CD14-positive monocyte (primary cell): ENCODE data around the gene SNX5. TPM values are rescaled to one million over a fixed set of nuclear protein-coding genes. Genes with fewer than 3 reads are reported as not detected.
A peak's percentile ranks its signal among the peaks of the same experiment; 100 is the strongest.

Experiments used
- DNase-seq, 3 donors: peaks; one replicate each; pipeline ENCODE4 v3.0.0-alpha.2; 2011 to 2022
- H2AFZ ChIP-seq: 2 replicates; pipeline ENCODE4 v1.6.0; 2012; ENCODE audit warnings: mild to moderate bottlenecking, low read depth, low read length, inconsistent platforms; ENCODE audit not compliant: insufficient read depth, poor library complexity, severe bottlenecking
- H3K27ac ChIP-seq, 2 donors: 1 replicate in 1 of 2; 2 replicates in 1 of 2; pipeline ENCODE4 v1.5.1; 2012 to 2013; ENCODE audit warnings: low read length in 2 of 2, control low read depth in 1 of 2, inconsistent platforms in 1 of 2, low read depth in 1 of 2, mild to moderate bottlenecking in 1 of 2
- H3K27me3 ChIP-seq, 2 donors: one replicate each; pipeline versions ENCODE4 v1.6.0 to v1.6.1; 2011 to 2013; ENCODE audit warnings: low read length in 2 of 2; ENCODE audit not compliant: control insufficient read depth in 2 of 2, insufficient read depth in 2 of 2
- H3K36me3 ChIP-seq, 2 donors: replicated peaks in 1 of 2; 1 replicate in 1 of 2; 2 replicates in 1 of 2; pipeline versions ENCODE4 v1.5.1 to v1.6.1; 2012 to 2013; ENCODE audit warnings: low read length in 2 of 2, control low read depth in 1 of 2, inconsistent platforms in 1 of 2, mild to moderate bottlenecking in 1 of 2; ENCODE audit not compliant: insufficient read depth in 2 of 2, control insufficient read depth in 1 of 2
- H3K4me1 ChIP-seq, 2 donors: 1 replicate in 1 of 2; 2 replicates in 1 of 2; pipeline versions ENCODE4 v1.5.1 to v1.6.1; 2012 to 2013; ENCODE audit warnings: low read length in 2 of 2, control low read depth in 1 of 2, inconsistent platforms in 1 of 2, mild to moderate bottlenecking in 1 of 2, moderate library complexity in 1 of 2; ENCODE audit not compliant: insufficient read depth in 2 of 2, control insufficient read depth in 1 of 2
- H3K4me2 ChIP-seq: replicated peaks from 2 replicates; pipeline ENCODE3; 2012; ENCODE audit warnings: low read length, moderate library complexity, mild to moderate bottlenecking; ENCODE audit not compliant: poor library complexity, severe bottlenecking; ENCODE audit errors: extremely low read depth
- H3K4me3 ChIP-seq, 3 experiments: fragments of 200-600 bp in 1 of 3; sonication (generic) in 1 of 3; replicated peaks in 1 of 3; 1 replicate in 2 of 3; 2 replicates in 1 of 3; pipeline ENCODE4 v1.5.1; 2011 to 2013; ENCODE audit warnings: low read length in 3 of 3, mild to moderate bottlenecking in 3 of 3, control low read depth in 2 of 3, low read depth in 2 of 3, inconsistent platforms in 1 of 3, moderate library complexity in 1 of 3
- H3K79me2 ChIP-seq: 2 replicates; pipeline ENCODE4 v1.6.0; 2012; ENCODE audit warnings: mild to moderate bottlenecking, control low read depth, inconsistent platforms, low read length, moderate library complexity; ENCODE audit not compliant: insufficient read depth
- H3K9ac ChIP-seq: 2 replicates; pipeline ENCODE4 v1.6.0; 2017; ENCODE audit warnings: low read length, mild to moderate bottlenecking; ENCODE audit not compliant: insufficient read depth, poor library complexity, severe bottlenecking
- H3K9me3 ChIP-seq, 2 donors: replicated peaks in 1 of 2; 1 replicate in 1 of 2; 2 replicates in 1 of 2; pipeline versions ENCODE4 v1.5.1 to v1.6.1; 2012 to 2013; ENCODE audit warnings: low read length in 2 of 2, control low read depth in 1 of 2; ENCODE audit not compliant: control insufficient read depth in 1 of 2, insufficient read depth in 1 of 2
- H4K20me1 ChIP-seq: 2 replicates; pipeline ENCODE4 v1.6.0; 2012; ENCODE audit warnings: mild to moderate bottlenecking, low read length, control low read depth, moderate library complexity; ENCODE audit not compliant: insufficient read depth
- H3K27ac Mint-ChIP-seq, 7 donors: one replicate each; pipeline ENCODE4 v1.8.0; 2020; ENCODE audit warnings: mild to moderate bottlenecking in 7 of 7, mixed read lengths in 7 of 7, moderate library complexity in 6 of 7, inconsistent platforms in 2 of 7
- H3K27me3 Mint-ChIP-seq, 3 donors: one replicate each; pipeline ENCODE4 v1.8.0; 2021 to 2022; ENCODE audit warnings: low read depth in 3 of 3, mild to moderate bottlenecking in 3 of 3, mixed read lengths in 3 of 3, moderate library complexity in 3 of 3, inconsistent platforms in 1 of 3
- H3K36me3 Mint-ChIP-seq, 2 donors: one replicate each; pipeline ENCODE4 v1.8.0; 2020; ENCODE audit warnings: mixed read lengths in 2 of 2, inconsistent platforms in 1 of 2, mild to moderate bottlenecking in 1 of 2
- H3K4me1 Mint-ChIP-seq: one replicate; pipeline ENCODE4 v1.8.0; 2020; ENCODE audit warnings: mild to moderate bottlenecking, mixed read lengths
- H3K4me3 Mint-ChIP-seq, 2 donors: one replicate each; pipeline ENCODE4 v1.8.0; 2020; ENCODE audit warnings: mild to moderate bottlenecking in 2 of 2, mixed read lengths in 2 of 2, moderate library complexity in 1 of 2
- H3K9me3 Mint-ChIP-seq, 7 donors: one replicate each; pipeline ENCODE4 v1.8.0; 2020 to 2022; ENCODE audit warnings: mixed read lengths in 7 of 7, mild to moderate bottlenecking in 6 of 7, moderate library complexity in 6 of 7, inconsistent platforms in 2 of 7
- CTCF ChIP-seq: fragments of 200-600 bp; IDR thresholded peaks from one replicate; pipeline ENCODE4 v1.8.0; 2022; ENCODE audit warnings: antibody characterized with exemption, mild to moderate bottlenecking
- WGBS: methylation state at CpG from one replicate; pipeline ENCODE4 v1.1.5; 2013; ENCODE audit warnings: missing lambda C conversion rate; ENCODE audit not compliant: insufficient coverage; 5-methylcytosine and 5-hydroxymethylcytosine counted together
- intact Hi-C, 2 donors: fragments of 100-400 bp; cut with micrococcal nuclease; formaldehyde crosslinking; loops; one replicate each; pipeline versions ENCODE4 v1.15.0 to v1.15.1; 2023
- polyA plus RNA-seq, 3 donors: library from polyadenylated mRNA; depleted of rRNA in 1 of 3; unstranded in 2 of 3; stranded (reverse) in 1 of 3; fragments of 300-500 nt in 2 of 3; fragments of >200 nt in 1 of 3; fragmentation: Illumina TruSeq in 2 of 3; gene quantifications; 1 replicate in 2 of 3; 2 replicates in 1 of 3; pipeline ENCODE4 v1.2.3, GENCODE V29; 2012 to 2021

SNX5 gene
- polyA plus RNA-seq, 3 donors: 55.6 to 83.8 (median 66.1) TPM

- no peak for DNase-seq
- H3K4me2 ChIP-seq: no peak overlapping the region
- intact Hi-C loops: no loop called here
- no peaks in the 10 kb centered on the region for H3K9me3 ChIP-seq
- no peak overlapping the region for H3K4me3 ChIP-seq
- peaks cover 23% of the 10 kb centered on the region for H3K4me1 Mint-ChIP-seq
- peak overlapping the region in 1 of 7 donors; percentile 36 for H3K27ac Mint-ChIP-seq
- no peak overlapping the region for H3K4me3 Mint-ChIP-seq
- no peak overlapping the region for H2AFZ ChIP-seq
- no peaks in the 10 kb centered on the region for H3K4me1 ChIP-seq
- no peaks in the 10 kb centered on the region for H3K36me3 Mint-ChIP-seq
- no peaks in the 10 kb centered on the region for H3K27me3 ChIP-seq
- no peaks in the 10 kb centered on the region for H3K79me2 ChIP-seq
- no peak overlapping the region for H3K27ac ChIP-seq
- WGBS: 89% methylated on average over 7 of the region's 8 CpGs
- no peaks in the 10 kb centered on the region for H4K20me1 ChIP-seq
- H3K36me3 ChIP-seq: no peaks in the 10 kb centered on the region
- H3K27me3 Mint-ChIP-seq: peaks cover 0 to 1% (median 0%) of the 10 kb centered on the region in 3 donors
- no peaks in the 10 kb centered on the region for H3K9me3 Mint-ChIP-seq
- TF ChIP-seq CTCF: no peak
- H3K9ac ChIP-seq: no peak overlapping the region
Measured at GRCh38 chr20:18004384-18005031, 35.9 kb upstream of the SNX5 start.

GRCh38 chr20:18003897-18004296, 35.3 kb upstream of the SNX5 start:
- H3K4me1 ChIP-seq: no peaks in the 10 kb centered on the region
- no peaks in the 10 kb centered on the region for H3K36me3 ChIP-seq
- WGBS: 89% methylated on average over 3 of the region's 5 CpGs
- H3K4me3 Mint-ChIP-seq: no peak overlapping the region
- no peak overlapping the region for H3K4me2 ChIP-seq
- no peak overlapping the region for H3K4me3 ChIP-seq
- H3K9me3 Mint-ChIP-seq: no peaks in the 10 kb centered on the region
- no peaks in the 10 kb centered on the region for H4K20me1 ChIP-seq
- H3K27me3 Mint-ChIP-seq: peaks cover 0 to 1% (median 0%) of the 10 kb centered on the region in 3 donors
- no peak overlapping the region for H3K9ac ChIP-seq
- no peaks in the 10 kb centered on the region for H3K79me2 ChIP-seq
- intact Hi-C loops: no loop called here
- no peak for TF ChIP-seq CTCF
- H3K27ac Mint-ChIP-seq: peak overlapping the region in 1 of 7 donors; percentile 35
- H3K27ac ChIP-seq: no peak overlapping the region
- peaks cover 23% of the 10 kb centered on the region for H3K4me1 Mint-ChIP-seq
- no peak for DNase-seq
- no peaks in the 10 kb centered on the region for H3K27me3 ChIP-seq
- no peak overlapping the region for H2AFZ ChIP-seq
- no peaks in the 10 kb centered on the region for H3K36me3 Mint-ChIP-seq
- H3K9me3 ChIP-seq: no peaks in the 10 kb centered on the region
